Suppressor macrophage treated with lipopolysaccharide for 1 hour (primary cell): ENCODE measurements around the gene ZNF423.

Experiments used
- DNase-seq, 3 donors: peaks; one replicate each; pipeline ENCODE4 v3.0.0-alpha.2; 2020 to 2022

ZNF423 gene

GRCh38 chr16:49594685-49595498, 261.0 kb downstream of the ZNF423 start:
- DNase-seq: no peak

GRCh38 chr16:49594153-49594552, 261.8 kb downstream of the ZNF423 start:
- no peak for DNase-seq

- no peak for DNase-seq
These were observed 262.4 kb downstream of the ZNF423 start for GRCh38 chr16:49593424-49594040.

DNA sequence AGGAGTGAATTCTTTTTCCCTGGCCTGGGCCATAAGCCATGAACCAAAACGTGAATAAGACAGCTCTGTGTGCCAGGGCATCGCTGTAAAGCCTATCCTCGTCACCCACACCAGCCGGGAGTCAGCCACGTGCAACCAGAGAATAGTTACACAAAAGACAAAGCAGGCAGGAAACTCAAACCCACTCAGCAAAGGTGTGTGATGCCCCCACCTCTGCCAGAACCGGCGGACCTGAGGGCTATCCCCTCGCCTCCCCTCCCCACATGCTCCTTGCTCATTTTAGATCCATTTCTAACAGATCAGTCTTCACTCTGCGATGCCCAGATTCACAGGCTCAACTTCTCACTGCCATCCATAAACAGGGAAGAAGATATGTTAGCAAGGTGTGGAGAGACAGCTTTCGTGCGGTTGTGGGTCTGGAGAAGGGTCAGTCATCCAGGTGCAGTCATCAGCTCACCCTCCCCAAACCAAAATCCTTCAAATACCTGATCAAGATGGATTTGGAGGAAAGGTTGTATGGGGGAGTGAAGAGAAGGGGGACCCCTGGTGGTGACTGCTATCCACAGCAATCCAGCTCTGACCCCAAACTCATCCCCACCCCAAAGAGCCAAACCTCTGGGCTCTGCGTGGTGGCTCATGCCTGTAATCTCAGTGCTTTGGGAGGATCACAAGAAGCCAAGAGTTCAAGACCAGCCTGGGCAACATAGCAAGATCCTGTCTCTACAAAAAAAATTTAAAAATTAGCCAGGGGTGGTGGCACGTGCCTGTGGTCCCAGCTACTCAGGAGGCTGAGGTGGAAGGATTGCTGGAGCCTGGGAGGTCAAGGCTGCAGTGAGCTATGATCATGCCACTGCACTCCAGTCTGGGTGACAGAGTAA, 263.1 kb downstream of the ZNF423 start:
- peak in 2 of 3 donors; percentile 43 to 57 for DNase-seq

GRCh38 chr16:49590166-49590871, 265.6 kb downstream of the ZNF423 start:
- no peak for DNase-seq

DNA sequence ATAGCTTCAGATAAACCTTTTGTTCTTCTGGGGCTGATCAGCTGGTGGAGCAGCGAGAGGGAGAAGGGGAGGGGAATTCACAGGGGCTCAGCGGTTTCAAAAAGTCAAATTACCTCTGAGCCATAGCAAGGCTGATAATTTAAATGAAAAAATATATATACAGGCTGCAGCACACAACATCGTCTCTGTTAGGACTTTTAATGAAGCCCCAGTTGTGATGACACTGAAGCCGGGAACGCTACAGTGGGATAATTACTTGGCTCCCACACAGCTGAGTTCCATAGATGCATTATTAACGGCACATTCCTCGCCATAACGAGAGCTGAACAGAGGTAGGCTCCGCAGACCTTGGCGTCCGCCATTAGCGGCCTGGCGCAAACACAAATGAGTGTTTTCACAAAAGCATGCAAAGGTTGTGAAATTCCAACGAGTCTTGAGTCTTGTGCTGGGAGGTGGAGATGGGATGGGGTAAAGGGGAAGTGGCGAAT, 266.3 kb downstream of the ZNF423 start:
- no peak for DNase-seq

GRCh38 chr16:49588729-49589384, 267.1 kb downstream of the ZNF423 start:
- no peak for DNase-seq

- no peak for DNase-seq
These were observed 267.9 kb downstream of the ZNF423 start for GRCh38 chr16:49588026-49588425.

GRCh38 chr16:49587511-49587910, 268.4 kb downstream of the ZNF423 start:
- no peak for DNase-seq

GRCh38 chr16:49586466-49587450, 269.2 kb downstream of the ZNF423 start:
- no peak for DNase-seq

GRCh38 chr16:49585143-49585832, 270.6 kb downstream of the ZNF423 start:
- DNase-seq: no peak

DNA sequence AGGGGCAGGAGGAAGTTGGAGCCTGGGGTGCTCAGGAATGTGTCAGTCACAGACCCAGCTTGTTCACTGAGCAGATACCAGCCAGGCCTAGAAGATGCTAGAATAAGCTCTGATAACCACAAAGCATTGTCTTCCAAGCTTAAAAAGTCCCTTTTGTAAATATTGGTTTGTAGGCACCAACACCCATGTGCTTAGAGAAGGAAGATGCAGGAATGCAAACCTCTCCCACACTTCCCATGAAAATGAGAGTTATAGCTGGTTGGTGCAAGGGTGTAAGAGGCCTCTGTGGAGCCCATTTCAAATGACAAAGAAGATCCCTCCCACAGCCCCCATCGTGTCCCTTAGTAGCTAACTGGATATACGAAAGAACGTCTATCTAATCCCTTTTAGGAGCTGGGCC, 272.0 kb downstream of the ZNF423 start:
- DNase-seq: no peak

GRCh38 chr16:49581630-49582298, 274.1 kb downstream of the ZNF423 start:
- DNase-seq: no peak

DNA sequence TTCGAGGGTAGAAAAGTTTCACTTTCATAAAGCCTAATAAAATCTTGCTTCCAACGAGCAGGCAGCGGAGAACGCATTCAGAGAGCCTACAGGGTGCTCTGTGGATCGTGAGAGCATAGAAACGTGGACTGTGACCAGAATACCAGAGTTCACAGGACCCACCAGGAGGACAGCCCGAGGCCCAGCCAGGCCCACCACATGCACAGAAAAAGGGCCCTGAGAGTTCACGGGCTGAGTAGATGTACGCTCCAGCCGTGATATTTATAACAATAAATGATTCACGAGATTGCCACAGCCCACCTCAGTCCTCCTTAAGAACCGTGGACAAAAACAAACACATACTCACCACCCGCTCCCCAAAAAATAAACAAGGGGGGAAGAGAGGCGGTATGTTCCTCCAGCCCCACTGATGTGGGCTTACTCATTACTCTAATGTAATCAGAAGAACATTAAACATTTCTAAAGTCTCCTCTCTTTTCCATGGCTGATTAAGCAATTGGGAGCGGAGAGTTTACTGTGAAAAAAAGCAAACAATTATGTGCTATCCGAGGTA, 275.1 kb downstream of the ZNF423 start:
- no peak for DNase-seq

DNA sequence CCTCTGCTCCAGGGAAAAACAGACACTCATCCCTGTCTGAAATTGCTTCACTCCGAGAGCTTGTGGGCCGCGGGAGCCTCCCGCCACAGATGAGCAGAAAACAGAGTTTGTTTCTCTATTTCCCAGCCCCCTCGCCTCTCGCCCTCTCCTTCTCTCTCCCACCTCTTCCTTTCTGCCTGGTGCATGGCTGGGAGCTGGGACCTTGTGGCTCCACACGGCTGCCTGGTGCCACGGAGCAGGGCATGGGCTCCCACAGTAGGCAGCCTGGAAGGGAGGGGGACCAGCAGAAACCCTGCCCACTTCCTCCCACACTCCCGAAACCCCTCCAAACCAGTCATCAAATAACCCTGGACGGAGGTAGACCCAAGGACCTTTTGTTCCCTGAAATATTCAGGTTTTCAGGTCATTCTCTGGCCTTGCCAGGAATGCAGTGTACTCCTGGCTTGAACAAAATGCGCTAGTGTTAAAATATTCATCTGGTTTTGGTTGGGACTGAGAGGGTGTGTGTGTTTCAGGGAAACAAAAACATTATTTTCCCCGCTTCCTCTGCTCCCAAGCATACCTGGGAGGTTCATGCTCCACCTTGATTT, 277.4 kb downstream of the ZNF423 start:
- DNase-seq: peak in 2 of 3 donors; percentile 7 to 12

GRCh38 chr16:49578018-49578417, 277.9 kb downstream of the ZNF423 start:
- no peak for DNase-seq

GRCh38 chr16:49576941-49577340, 279.0 kb downstream of the ZNF423 start:
- no peak for DNase-seq

- no peak for DNase-seq
These were observed 279.8 kb downstream of the ZNF423 start for GRCh38 chr16:49576173-49576494.
